Activated T-helper 1 cell treated with Interleukin-2 at 50 U/mL for 16 hours (primary cell): Measurements from ENCODE around the gene ATXN1.
A peak's percentile ranks its signal among the peaks of the same experiment; 100 is the strongest.

ENCODE experiments used
- DNase-seq: peaks from one replicate; pipeline ENCODE4 v3.0.0-alpha.2; 2020; ENCODE audit warnings: low read depth

The ATXN1 gene

GRCh38 chr6:16496991-16497801 is 264.1 kb downstream of the ATXN1 start:
- no peak for DNase-seq

GRCh38 chr6:16496210-16496609 is 265.1 kb downstream of the ATXN1 start:
- no peak for DNase-seq

DNA sequence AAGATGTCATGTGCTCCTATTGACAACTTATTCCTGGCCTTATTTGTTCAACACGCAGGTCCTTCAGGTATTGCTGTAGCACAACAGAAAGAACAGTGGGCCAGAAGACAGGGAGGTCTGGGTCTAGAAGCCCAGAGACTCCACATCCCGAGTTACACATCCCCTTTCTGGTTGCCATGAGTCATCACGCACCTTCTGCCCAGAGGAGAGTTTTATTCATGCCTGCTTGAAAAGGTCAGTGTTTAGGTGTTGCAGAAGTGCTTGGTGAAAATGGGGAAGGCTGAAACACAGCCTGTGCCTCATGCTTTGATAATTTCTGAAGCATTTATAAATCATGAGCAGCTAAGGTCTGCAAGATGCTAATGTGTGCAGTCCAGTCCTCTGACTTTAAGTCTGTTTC is 266.5 kb downstream of the ATXN1 start:
- DNase-seq = no peak

- DNase-seq = no peak
These were observed 267.5 kb downstream of the ATXN1 start for GRCh38 chr6:16493802-16494201.

- no peak for DNase-seq
These were observed 268.1 kb downstream of the ATXN1 start for GRCh38 chr6:16493112-16493511.

- DNase-seq = no peak
These were observed 269.5 kb downstream of the ATXN1 start for GRCh38 chr6:16491666-16492313.

GRCh38 chr6:16490616-16491015 is 270.6 kb downstream of the ATXN1 start:
- no peak for DNase-seq

DNA sequence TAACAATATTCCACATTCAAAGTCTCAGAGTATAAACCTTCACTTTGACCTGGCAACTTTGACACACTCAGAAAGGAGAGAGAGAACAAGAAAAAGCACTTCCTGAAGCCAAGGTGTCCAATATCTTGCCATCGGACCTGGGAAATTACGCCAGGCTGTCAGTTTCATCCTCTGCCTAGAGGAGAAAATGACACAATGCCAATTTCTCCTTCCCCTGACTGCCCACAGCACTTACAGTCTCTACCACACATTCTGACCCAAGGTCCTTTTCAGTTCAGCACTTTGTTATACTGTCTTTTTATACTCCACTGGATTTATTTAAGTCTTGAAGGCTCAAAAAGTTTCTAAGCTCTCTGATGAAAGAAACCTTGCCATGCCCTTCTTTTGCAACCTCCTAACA is 272.4 kb downstream of the ATXN1 start:
- DNase-seq = no peak

DNA sequence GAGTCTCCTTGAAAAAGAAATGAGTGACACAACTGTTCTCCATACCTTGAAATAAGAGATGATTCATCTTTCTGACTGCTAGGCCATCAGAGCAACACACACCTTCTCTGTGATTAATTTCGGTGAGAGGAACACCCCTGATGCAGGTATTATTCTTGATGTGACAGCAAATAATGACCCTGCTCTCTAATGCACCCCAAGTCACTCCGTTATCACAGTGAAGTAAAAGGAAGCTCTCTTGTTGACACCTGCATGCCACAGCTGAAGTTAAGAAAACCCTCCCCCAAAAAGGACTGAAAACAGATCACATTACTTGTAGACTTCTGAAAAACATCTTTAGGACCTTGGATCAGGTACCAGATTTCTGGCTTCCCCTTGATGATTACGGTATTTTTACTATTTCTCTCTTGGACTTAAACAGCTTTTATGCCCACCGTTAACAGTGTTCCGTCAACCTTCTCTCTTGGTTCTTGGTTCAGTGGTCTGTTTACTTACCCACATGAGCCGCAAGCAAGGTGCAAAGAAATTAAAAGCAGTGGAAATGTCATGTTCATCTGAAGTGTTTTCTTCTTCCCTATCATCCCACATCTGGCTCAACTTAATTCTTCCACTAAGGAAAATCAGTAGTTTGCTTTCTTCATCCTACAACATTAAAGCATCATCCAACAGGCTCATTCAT is 273.1 kb downstream of the ATXN1 start:
- no peak for DNase-seq

DNA sequence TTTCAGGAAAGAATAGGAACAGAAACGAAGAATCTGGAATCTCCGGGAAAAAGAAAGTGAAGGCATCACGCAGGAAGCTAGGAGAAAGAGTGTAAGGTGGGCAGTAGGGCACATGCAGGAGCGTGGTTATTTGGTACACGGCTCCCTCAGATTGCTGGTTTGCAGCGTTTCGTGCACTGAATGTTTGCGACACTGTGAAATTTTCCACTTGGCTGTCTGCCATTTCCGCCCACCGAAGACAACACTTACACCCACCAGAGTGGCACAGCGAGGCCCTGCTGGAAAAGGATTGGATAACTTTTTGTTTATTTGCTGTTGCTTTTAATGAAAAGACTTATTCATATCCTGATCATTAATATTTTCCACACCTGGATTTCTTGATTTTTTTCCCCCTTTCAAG is 274.6 kb downstream of the ATXN1 start:
- peak; percentile 34 for DNase-seq

- DNase-seq = no peak
These were observed 277.9 kb downstream of the ATXN1 start for GRCh38 chr6:16483315-16483875.

GRCh38 chr6:16482702-16483314 is 278.5 kb downstream of the ATXN1 start:
- DNase-seq = no peak

DNA sequence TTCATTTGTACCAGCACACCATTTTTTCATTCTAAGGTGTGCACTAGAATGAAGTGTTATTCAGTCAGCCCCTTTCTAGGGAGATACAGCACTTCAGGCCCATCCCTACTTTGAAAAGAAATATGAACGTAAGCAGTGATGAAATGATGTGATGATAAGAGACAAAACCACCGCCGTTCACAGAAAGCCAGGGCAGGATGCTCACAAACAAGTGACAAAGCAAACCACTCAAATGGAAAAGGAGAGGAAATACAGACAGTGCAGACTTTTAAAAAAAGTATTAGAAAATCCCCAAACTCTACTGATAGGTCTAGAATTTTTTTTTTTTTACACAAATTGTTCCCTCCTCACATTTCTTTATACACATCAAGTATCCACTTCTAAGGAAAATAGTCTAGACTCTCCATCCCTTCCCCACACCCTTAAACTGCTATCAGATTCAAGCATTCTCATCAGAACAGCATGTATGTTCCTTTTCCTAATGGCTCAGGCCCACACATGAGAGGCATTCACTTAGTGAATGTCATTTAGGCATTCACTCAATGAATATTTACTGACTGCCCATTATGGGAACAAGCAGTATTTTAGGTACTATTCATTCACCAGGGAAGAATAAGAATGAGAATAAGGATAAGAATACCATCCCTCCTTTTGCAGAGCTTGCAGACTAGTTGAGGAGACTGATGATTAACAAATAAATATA is 279.4 kb downstream of the ATXN1 start:
- peak; percentile 35 for DNase-seq

DNA sequence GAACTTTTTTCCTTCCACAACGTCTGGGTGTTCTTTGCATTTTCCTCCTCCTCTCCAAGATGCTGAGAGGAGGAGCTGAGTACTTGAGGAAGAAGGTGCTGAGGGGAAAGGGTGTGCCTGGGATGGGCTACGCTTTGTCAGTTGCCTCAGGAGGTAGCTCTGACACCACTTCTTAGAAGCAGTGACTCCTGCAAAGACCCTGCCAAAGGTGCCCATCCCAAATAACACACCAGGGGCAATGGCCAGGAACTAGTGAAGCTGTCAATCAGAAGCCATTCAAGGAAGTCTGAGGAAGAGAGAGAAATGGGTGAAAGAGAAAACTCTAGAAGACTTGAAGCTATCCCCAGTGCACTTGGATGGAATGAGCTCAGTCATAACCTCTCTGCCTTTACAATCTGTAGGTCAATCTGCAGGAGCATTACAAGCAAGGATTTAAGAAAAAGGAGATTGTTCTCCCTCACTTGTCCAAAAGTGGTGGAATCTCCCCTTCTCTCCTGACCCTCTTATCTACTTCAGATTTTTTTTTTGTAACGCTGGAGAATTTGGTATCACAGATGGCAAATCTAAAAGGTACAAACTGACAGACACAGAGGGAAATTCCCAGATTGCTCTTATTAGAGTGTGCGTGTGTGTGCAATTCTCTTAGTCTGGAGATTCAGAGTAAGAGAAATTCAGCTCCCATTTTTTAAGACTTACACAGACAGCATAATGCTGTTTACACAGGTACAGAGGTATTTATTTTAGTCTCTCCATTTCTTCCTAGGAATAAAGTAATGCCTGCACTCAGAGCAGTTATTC is 280.3 kb downstream of the ATXN1 start:
- DNase-seq = no peak

GRCh38 chr6:16477367-16478149 is 283.7 kb downstream of the ATXN1 start:
- no peak for DNase-seq

- DNase-seq = no peak
These were observed 284.4 kb downstream of the ATXN1 start for GRCh38 chr6:16476861-16477260.

GRCh38 chr6:16475494-16475781 is 285.8 kb downstream of the ATXN1 start:
- no peak for DNase-seq

GRCh38 chr6:16474772-16475493 is 286.3 kb downstream of the ATXN1 start:
- no peak for DNase-seq

GRCh38 chr6:16473908-16474771 is 287.1 kb downstream of the ATXN1 start:
- DNase-seq = no peak
